HG03066 (cell line): Measurements from ENCODE around the gene TMED8.
"Not testable (repeated sequence)": the region's sequence is repeated elsewhere in the genome, so short reads cannot be mapped to it uniquely, and the experiment has no call there.

Experiments used
- ATAC-seq: cut with Tn5 transposase; IDR thresholded peaks from one replicate; pipeline ENCODE4 v1.9.1; 2021; ENCODE audit warnings: low read depth; ENCODE audit not compliant: unreplicated experiment

Gene TMED8

DNA sequence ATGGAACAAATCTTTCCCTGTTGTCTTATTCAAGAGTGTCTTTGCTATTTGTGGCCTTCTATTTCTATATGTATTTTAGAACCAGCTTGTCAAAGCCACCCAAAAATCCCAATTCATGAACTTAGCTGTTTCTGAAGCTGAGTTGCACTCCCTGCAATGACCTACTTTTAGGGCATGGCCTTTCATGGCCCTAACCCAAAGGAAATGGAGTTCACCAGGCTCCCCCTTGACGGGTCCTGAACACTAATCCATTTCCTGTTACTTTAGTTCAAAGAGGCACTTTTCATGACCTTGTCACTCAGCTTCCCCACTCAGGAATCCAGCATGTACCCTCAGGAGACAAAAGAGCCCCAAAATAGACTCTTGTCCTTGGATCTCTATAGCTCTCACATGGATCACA, 7.6 kb downstream of the TMED8 start:
- no peak for ATAC-seq

DNA sequence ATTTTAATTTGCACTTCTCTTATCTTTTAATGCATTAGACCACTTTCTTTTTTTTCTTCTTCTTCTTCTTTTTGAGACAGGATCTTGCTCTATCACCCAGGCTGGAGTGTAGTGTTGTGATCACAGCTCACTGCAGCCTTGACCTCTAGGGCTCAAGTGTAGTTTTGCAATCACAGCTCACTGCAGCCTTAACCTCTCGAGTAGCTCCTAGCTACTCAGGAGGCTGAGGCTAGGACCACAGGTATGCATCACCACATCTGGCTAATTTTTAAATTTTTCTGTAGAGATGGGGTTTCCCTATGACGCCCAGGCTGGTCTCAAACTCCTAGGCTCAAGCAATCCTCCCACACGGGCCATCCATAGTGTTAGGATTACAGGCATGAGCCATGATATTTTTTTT, 12.7 kb downstream of the TMED8 start:
- no peak for ATAC-seq

DNA sequence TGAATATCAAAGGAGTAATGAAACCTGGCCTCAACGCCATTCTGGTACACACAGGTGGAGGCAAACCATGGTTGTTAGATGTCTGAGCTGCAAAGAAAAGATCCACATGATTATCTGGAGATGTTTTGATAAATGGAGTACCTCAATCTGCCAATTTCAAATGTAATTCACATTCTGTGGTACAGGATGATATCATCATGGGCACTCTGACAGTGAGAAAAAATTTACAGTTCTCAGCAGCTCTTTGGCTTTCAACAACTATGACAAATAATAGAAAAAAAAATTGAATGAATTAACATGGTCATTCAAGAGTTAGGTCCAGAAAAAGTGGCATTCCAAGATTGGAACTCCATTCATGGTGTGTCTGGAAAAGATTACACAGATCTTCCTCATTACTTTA, 17.3 kb downstream of the TMED8 start:
- no peak for ATAC-seq

DNA sequence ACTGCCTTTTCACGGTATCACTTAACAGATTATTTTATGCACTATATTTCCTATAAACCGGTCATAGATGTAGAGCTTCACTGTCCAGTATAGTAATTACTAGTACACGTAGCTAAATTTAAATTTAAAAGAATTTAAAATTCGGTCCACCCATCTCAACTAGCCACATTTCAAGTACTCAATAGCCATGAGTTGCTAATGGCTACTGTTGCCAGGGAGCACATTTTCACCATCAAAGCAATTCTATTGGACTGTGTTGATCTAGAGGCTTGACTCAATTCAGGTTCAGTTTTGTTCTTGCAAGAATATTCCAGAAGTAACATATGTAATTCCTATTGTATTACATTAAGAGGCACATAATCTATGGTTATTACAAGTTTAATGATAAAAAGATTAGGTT, 20.0 kb downstream of the TMED8 start:
- no peak for ATAC-seq

DNA sequence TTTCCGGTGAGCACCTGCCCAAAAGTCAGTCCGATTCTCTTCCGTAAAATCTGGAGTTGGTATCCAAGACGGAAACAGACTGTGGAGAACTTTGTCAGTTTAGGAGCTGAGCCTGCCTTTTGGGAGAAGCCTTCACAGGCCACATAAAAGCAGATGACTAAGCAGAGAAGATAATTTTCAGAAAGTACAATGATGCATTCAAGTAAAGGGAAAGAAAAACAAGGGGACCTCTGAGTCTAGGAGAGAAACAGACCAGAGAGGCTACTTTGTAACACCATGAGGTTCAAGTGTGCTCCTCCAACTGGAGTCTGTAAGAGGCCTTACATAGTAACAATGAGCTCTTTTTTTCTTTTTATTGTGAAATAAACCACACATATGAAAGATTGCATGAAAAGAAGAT, 21.1 kb downstream of the TMED8 start:
- ATAC-seq = no peak

DNA sequence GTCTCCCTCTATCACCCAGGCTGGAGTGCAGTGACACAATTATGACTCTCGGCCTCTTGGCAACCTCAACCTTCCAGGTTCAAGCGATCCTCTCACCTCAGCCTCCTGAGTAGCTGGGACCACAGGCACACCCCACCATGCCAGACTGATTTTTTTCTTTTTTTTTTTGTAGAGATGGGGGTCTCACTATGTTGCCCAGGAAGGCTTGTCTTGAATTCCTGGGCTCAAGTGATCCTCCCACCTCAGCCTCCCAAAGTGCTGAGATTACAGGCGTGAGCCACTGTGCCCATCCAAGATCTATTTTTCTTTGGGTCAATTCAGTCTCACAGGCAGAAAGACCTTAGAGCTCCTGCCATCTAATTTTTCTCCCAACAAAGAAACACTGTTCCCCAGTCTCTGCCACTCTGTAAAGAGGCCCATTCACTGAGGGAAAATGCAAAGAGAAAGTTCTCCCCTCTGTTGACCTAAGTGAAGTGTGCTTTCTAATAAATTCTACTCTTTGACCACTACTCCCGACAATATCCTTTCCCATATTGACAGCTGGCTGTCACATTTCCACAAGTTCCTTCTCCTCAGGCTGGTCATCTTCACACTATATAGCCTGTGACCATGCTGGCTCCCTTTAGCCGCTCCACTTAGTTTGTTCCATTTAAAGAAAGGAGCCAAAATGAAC, 23.3 kb downstream of the TMED8 start:
- ATAC-seq = no peak

DNA sequence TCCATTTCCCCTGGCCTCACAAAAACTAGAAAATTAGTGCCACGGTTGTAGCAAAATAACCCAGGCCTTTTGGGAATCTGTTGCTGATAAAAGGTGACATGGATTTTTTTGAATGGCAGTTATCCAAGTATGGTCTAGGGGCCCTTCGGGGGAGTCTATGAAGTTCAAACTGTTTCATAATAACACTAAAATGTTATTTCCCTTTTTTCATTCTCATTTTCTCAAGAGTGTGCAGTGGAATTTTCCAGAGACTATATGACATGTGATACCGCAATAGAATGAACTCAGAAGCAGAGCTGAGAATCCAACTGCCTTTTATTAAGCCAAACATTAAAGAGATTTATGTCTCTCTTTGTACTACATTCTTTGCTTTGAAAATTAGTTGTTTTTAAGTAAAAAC, 29.1 kb downstream of the TMED8 start:
- no peak for ATAC-seq

DNA sequence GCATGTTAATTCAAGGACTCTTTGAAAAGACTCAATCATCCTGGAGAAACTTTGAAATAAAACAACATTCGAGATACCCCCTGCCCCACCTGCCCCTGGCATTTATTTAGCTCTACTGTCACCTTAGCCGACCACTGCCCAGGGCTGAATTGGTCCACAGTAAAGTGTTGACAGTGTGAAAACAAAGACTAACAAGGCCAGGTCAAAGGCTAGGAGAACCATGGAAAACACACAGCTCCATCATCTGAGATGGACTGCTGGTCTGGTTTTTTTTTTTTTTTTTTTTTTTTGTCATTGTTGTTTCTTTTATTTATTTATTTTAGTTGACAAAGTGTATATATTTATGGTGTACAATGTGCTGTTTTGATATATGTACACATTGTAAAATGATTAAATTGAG, 30.4 kb downstream of the TMED8 start:
- ATAC-seq = no peak

DNA sequence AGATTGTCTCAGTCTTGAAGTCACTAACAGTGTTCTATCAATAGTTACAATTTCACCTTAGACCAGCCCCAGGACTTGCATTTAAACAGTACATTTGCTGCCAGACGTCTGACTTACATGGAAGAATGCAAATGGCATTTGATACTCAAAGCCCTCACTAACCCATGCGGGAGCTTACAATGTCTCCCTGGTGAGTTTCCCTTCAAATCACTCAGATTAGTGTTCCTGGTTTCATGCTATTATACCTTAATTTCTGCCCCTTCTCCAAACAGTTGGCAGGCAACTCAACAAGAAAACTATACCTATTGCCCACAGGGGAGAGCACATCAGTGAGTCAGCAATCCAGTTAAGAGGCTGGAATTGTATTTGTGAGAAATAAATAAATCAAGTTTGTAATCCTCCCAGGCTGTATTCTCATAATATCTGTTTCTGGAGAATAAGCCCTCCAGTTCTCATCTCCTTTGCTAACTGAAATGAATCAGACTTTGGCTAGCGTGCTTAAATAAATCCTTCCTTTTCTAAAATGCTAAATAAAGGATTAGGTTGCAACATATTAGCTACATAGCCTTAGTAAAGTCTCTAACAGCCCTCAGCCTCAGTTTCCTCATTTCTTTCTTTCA, 32.4 kb downstream of the TMED8 start:
- no peak for ATAC-seq

DNA sequence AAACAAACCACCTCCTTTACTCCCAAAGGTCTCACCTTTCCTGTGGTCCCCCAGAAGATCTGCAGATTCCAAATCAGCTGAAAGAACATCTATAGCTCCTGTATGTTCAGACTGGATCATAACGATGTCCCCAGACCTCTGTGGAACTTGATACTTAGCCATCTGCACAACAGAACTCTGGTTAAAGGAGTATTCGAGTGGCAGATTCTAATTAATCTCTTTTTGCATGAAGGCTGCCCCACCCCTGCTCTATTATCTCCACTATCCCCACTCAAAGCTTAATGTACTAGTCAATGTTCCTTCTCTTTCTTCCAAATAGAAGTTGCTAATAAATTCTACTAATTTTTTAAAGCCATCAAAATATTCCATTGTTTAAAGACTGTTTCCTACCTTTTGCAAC, 33.2 kb downstream of the TMED8 start:
- ATAC-seq = no peak

DNA sequence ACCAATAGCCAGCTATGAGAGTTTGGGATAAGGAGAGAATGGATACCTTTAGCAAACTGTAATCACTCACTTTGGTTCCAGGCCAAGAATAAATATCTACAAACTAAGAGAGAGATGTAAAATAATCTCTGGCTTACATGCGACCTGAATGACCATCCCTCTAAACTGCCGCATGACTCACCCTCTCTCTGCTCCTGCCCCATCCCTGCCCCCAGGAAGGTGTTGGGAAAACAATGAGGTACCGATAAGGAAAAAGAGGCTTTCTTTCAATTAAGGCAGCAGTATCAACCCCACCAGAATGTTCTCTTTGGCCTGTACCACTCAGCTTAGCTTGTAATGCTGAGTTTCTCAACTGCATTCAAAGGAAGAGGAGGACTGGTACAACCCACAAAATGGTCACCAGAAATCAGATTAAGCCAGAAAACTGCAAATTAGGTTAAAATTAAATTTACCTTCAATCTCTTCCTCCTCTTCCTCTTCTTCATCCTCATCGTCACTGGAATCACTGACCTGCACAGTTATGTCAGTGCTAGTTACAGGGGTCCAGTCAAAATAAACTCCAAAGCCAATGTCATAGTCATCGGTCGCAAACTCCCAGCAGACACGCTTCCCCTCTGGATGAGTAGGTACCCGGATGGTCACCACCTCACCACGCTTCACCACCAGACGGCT, 34.0 kb downstream of the TMED8 start:
- no peak for ATAC-seq

DNA sequence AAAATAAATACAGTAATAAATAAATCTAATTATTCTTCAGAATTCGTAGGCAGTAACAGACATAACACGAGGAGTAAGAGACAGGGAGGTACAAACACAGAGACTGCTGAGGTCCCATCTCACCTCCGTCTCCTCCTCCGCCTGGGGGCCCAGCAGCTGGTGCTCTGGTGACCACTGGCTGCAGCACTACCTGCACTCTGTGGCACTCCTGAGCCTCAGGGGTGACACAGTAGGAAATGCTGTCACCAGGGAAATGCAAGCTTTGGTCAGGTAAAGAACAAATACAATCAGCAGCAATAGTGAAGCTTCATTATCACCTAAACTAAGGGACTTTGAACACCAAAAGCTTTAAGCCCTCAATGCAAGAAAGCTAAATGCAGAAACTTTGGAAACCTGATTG, 36.5 kb downstream of the TMED8 start:
- ATAC-seq = no peak

DNA sequence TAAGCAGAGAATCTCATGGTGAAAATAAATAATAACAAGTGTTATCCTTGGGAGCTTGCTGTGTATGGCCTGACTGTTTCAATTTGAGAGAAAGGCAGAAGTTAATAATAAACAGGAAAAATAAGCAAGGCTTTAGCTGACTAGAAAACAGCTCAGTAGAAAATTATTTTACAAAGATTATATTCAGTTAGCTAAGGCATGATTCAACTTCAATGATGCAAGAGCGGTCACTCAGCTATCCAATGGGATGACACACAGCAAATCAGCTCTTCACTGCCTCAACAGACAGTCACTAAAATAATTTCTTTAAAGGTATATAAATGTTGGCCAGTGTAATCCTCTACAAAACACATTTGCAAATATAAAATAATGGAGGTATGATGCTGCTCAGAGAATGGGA, 37.5 kb downstream of the TMED8 start:
- ATAC-seq = no peak

DNA sequence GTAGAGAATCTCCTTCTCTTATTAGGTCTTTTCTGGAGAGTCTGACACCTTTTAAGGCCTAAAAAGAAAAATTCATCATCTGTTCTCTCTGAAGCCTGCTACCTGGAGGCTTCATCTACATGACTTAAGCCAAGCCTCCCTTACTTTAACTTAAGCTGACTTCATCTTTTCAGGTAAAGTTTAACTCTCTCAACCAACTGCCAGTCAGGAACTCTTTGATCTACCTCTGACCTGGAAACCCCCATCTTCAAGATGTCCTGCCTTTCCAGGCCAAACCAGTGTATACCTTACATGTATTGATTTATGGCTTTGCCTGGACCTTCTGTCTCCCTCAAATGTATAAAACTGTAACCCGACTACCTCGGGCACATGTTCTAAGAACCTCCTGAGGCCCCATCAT, 38.6 kb downstream of the TMED8 start:
- ATAC-seq = no peak

DNA sequence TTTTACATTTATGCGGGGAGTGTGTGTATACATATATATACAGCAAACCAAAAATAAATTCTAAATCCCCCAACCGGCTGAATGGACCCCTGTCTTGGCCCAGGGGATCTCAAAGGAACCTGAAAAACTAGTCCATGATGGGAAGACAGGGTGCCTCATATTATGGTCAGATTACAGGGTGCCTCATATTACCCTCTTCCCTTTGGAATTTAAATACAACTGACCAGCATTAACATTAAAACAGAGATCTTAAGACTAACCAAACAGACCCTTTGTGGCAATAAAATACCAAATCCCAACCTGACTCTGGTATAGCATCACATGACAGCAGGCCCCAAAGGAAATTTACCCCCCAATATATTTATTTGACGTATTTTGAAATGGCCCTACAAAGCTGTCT, 39.0 kb downstream of the TMED8 start:
- ATAC-seq = no peak

DNA sequence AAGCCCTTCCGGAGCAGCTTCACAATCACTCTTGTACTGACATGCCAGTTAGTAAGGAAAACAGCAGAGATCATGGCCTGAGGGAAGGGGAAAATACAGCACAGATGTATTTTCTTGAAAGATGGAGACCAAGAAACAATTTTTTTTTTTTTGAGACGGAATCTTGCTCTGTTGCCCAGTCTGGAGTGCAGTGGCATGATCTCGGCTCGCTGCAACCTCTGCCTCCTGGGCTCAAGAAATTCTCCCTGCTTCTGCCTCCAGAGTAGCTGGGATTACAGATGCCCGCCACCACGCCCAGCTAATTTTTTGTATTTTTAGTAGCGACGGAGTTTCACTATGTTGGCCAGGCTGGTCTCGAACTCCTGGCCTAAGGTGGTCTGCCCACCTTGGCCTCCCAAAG, 39.6 kb downstream of the TMED8 start:
- ATAC-seq = not testable (repeated sequence)

DNA sequence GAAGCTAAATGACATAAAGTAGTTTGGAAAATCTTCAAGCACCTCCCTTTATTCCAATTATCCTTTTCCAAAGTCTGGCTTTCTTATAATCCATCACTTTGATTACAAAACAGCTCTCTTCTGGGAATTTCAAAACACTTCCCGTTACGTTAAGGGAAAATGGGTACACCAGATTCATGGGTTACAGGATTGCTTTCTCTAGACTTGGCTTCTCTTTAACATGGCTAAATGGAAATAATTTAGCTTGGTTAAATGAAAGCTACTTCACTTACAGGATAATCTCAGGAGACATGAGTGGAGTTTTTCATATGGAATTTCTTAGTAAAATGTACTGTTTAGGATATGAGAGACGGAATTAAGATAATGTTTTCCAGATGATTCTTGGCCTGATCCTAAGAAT, 41.3 kb downstream of the TMED8 start:
- ATAC-seq = no peak

DNA sequence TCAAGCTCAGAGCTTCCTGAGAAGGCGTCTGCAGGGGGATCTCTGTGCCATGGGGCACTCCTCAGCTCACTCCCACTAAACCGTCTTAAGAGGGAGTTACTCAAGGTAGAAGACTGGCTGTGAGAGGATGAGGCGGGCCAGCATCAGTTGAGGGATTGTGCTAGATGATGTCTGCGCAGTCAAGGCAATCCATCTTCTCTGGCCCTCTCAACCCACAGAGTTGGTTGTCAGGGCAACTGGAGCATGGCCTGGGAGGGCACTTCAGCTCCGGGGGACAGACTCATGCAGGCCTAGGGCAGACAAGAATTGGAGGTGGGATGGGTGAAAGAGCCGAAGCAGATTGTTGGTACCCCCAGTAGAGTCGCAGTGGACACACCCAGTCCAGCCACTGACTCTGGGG, 47.0 kb downstream of the TMED8 start:
- ATAC-seq = no peak

DNA sequence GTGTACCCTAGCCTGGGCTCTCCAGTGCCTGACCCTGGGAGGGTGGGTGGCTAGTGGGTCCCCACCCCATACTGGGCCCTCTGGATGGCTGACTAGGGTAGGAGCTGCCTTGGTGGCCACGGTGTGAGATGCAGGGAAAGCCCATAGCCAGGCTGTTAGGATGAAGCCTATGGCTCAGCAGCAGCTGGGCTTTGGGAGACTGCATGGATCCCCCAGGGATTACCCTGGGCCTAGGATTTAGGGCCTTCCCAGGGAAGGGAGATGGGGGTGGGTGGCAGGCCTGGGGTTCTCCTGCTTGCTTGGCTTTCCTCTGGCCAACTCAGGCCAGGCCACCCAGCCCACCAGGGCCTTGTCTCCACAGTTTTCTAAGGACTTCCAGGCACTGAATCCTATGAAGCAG, 49.8 kb downstream of the TMED8 start:
- ATAC-seq = no peak

DNA sequence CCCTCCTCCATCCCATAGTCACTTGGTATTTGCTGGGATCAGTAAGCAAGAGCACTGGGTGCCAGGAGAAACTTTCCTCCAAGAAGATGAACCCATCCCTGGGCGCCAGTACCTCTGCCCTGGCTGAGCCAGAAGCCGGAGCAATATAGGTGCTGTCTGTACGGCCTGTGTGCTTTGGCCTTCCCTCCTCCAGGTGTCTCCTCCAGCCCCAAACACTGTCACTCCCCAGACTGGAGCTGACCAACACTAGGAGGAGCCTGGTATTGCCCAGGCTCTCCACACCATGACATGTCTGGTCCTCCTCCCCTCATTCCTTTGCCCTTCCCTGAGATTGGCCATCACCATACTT, 51.2 kb downstream of the TMED8 start:
- ATAC-seq = no peak

DNA sequence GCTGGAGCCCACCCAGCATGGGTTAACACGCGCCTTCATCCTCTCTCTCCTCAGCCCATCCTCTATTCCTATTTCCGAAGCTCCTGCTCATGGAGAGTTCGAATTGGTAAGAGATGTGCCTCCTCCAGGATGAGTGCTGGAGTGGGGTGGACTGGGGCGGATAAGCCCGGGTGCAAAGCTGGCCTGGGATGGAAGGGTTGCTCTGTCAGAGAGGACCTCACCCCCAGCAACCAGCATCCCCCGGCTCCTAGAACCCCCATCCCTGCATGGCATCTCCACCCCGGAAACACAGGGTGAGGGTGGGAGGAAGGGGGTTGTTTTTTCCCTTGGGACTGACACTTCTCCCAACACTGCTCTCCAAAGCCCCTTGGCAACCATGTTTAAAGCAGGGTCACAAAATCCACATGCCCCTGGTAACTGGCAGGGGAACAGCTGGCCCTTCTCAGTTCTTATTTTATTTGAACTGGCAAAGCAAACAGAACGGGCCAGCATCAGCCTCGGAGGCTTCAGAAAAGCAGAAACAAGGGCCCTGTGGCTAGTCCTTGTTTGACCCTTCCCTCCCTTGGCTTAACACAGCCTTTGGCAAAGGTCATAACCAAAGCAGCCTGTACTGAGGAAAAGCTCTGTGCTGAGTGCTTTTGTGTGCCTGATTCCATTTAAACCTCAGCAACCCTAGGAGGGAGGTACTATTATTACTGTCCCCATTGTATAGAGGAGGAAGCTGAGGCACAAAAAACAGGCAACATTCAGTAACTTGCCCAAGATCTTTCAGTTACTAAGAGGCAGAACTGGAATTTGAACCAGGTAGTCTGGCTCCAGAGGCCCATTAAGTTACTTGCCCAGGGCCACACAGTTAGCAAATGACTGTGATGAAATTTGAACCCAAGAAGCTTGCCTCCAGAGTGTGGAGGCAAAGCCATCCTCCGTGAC, 51.8 kb downstream of the TMED8 start:
- no peak for ATAC-seq
